SK-N-SH (cell line): ENCODE data around the gene MXD3. TPM values are rescaled to one million over a fixed set of nuclear protein-coding genes. Genes with fewer than 3 reads are reported as not detected.

Experiments
- CTCF ChIA-PET: fragments of 300-600, 350-600 bp; formaldehyde crosslinking; extraction: SDS; loops from one replicate; lab custom pipeline; 2021; lab: Yijun Ruan, JAX
- POLR2A ChIA-PET: fragments of 350-600 bp; sonication (Branson Sonifier 250); formaldehyde crosslinking; extraction: SDS; loops from one replicate; lab custom pipeline; 2020; ENCODE audit warnings: antibody characterized with exemption, inconsistent platforms; lab: Yijun Ruan, JAX
- DNase-seq: peaks from one replicate; pipeline ENCODE4 v3.0.0; 2012
- H2AFZ ChIP-seq: fragments of 200-600 bp; sonication (generic); 2 replicates; pipeline ENCODE4 v1.8.1; 2016; ENCODE audit warnings: antibody characterized with exemption, mild to moderate bottlenecking, low read depth
- H3F3A ChIP-seq: fragments of 200-600 bp; sonication (generic); replicated peaks from 2 replicates; pipeline ENCODE3; 2016; ENCODE audit warnings: antibody characterized with exemption, mild to moderate bottlenecking; ENCODE audit not compliant: insufficient read depth
- H3K27ac ChIP-seq, 2 experiments: fragments of 200-500 bp in 1 of 2; fragments of 200-600 bp in 1 of 2; sonication (Bioruptor generic) in 1 of 2; sonication (generic), shearing (Covaris generic) in 1 of 2; 2 replicates each; pipeline versions ENCODE4 v1.5.1 to v1.6.1; 2014 to 2016; ENCODE audit warnings: low read depth in 2 of 2, inconsistent platforms in 1 of 2, low read length in 1 of 2, mild to moderate bottlenecking in 1 of 2, mixed read lengths in 1 of 2
- H3K27me3 ChIP-seq: fragments of 200-600 bp; sonication (generic), shearing (Covaris generic); 2 replicates; pipeline ENCODE4 v1.6.1; 2016; ENCODE audit warnings: mixed run types; ENCODE audit not compliant: insufficient read depth
- H3K36me3 ChIP-seq, 2 experiments: fragments of 200-500 bp in 1 of 2; fragments of 200-600 bp in 1 of 2; sonication (Bioruptor generic) in 1 of 2; sonication (generic) in 1 of 2; replicated peaks in 1 of 2; 2 replicates each; pipeline versions ENCODE3 to v1.5.1; 2014 to 2016; ENCODE audit warnings: low read length in 1 of 2, mild to moderate bottlenecking in 1 of 2; ENCODE audit not compliant: insufficient read depth in 2 of 2, control insufficient read depth in 1 of 2
- H3K4me1 ChIP-seq, 2 experiments: fragments of 200-500 bp in 1 of 2; fragments of 200-600 bp in 1 of 2; sonication (Bioruptor generic) in 1 of 2; sonication (generic), shearing (Covaris generic) in 1 of 2; 2 replicates each; pipeline versions ENCODE4 v1.5.1 to v1.6.1; 2014 to 2016; ENCODE audit warnings: low read depth in 1 of 2, low read length in 1 of 2, mixed run types in 1 of 2; ENCODE audit not compliant: insufficient read depth in 2 of 2, control insufficient read depth in 1 of 2
- H3K4me2 ChIP-seq: fragments of 200-600 bp; sonication (generic), shearing (Covaris generic); 2 replicates; pipeline ENCODE4 v1.6.1; 2017; ENCODE audit warnings: mixed run types
- H3K4me3 ChIP-seq, 2 experiments: fragments of 200-500 bp in 1 of 2; fragments of 200-600 bp in 1 of 2; sonication (Bioruptor generic) in 1 of 2; sonication (generic), shearing (Covaris generic) in 1 of 2; 2 replicates each; pipeline versions ENCODE4 v1.5.1 to v1.8.1; 2014 to 2016; ENCODE audit warnings: low read depth in 2 of 2, inconsistent platforms in 1 of 2, low read length in 1 of 2, mild to moderate bottlenecking in 1 of 2, mixed read lengths in 1 of 2, moderate library complexity in 1 of 2
- H3K79me2 ChIP-seq: fragments of 200-600 bp; sonication (generic); 2 replicates; pipeline ENCODE4 v1.8.1; 2017; ENCODE audit warnings: mild to moderate bottlenecking; ENCODE audit not compliant: insufficient read depth
- H3K9ac ChIP-seq: fragments of 200-600 bp; sonication (generic); 2 replicates; pipeline ENCODE4 v1.6.1; 2017; ENCODE audit warnings: mixed run types
- H3K9me2 ChIP-seq: fragments of 200-600 bp; sonication (generic); 2 replicates; pipeline ENCODE4 v1.6.1; 2017; ENCODE audit warnings: mixed run types
- H3K9me3 ChIP-seq: fragments of 200-600 bp; sonication (generic); 2 replicates; pipeline ENCODE4 v1.6.1; 2017; ENCODE audit warnings: mixed run types, mild to moderate bottlenecking, moderate library complexity
- H4K20me1 ChIP-seq: fragments of 200-600 bp; sonication (generic); 2 replicates; pipeline ENCODE4 v1.6.1; 2017; ENCODE audit warnings: mild to moderate bottlenecking, mixed run types; ENCODE audit not compliant: insufficient read depth
- GATA2 ChIP-seq: sonication (generic); formaldehyde crosslinking; IDR thresholded peaks from 2 replicates; pipeline ENCODE4 v1.5.0; 2020; ENCODE audit warnings: mild to moderate bottlenecking, missing genetic modification reagents
- NRF1 ChIP-seq: IDR thresholded peaks from 2 replicates; pipeline ENCODE4 v1.6.1; 2012; ENCODE audit warnings: low read depth, mild to moderate bottlenecking, low read length
- POLR2AphosphoS5 ChIP-seq: IDR thresholded peaks from 2 replicates; pipeline ENCODE4 v1.6.1; 2012; ENCODE audit warnings: low read depth, low read length
- RAD21 ChIP-seq: IDR thresholded peaks from 2 replicates; pipeline ENCODE4 v1.6.1; 2012; ENCODE audit warnings: mild to moderate bottlenecking, low read length
- TAF1 ChIP-seq: IDR thresholded peaks from 2 replicates; pipeline ENCODE4 v1.6.1; 2012; ENCODE audit warnings: low read depth, mild to moderate bottlenecking, low read length, moderate library complexity, borderline replicate concordance
- WGBS: methylation state at CpG from one replicate; pipeline ENCODE4 v1.1.6; 2017; ENCODE audit warnings: low lambda C conversion rate; 5-methylcytosine and 5-hydroxymethylcytosine counted together
- polyA plus RNA-seq, 3 experiments: library from polyadenylated mRNA; depleted of rRNA; stranded (reverse); fragments of >200 nt; gene quantifications; 2 replicates each; pipeline ENCODE4 v1.2.3, GENCODE V29; 2012
- TF ChIP-seq, protein P1 (sequence below): IDR thresholded peaks from 2 replicates; pipeline ENCODE4 v1.4.0; 2012; ENCODE audit warnings: low read depth, borderline replicate concordance
- TF ChIP-seq, protein P2 (sequence below): IDR thresholded peaks from 2 replicates; pipeline ENCODE4 v1.4.0; 2012; ENCODE audit warnings: low read depth, borderline replicate concordance

MXD3 gene
- polyA plus RNA-seq, 1 of the 3 experiments (the other 2 are of a cell fraction), result 22.6 TPM

DNA sequence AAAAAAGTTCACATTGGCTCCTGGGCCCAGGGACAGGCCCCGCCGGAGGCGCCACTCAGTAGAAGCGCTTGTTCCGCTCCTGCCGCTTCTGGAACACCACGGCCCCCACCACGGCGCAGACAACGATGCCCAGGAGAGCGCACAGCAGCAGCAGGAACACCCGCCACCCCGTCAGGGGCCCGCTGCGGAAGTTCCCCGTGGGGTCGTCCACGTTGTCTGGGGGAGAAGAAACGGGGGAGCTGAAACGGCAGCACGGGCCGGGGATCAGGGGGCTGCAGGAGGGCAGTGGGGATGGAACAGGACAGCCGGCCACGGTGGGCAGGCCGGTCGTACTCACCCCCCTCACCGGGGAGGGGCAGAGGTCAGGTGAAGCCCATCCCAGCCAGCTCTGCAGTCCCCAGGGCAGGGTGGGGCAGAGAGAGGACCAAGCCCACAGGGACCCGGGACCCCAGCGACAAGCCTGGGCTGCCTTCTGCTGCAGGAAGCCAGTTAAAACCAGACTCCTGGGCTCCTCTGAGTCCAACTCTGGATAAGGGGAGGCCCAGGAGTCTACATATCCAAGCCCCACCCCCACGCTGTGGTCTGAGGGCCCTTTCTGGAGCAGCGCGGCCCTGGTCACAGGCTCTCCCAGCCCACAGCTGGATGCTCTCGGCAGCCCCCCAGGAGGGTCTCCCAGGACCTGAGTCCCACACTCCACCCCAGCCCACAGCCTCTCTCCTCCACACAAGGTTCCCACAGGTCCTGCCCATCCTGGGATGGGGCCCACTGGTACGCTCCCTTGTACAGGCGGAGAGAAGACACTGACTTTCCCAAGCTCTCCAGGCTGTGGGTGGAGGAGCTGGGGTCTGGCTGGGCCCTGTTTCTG is 20.6 kb upstream of the MXD3 start:
- Histone ChIP-seq H3K27me3 (no peaks in the 10 kb centered on the region), H3K9me3 (no peaks in the 10 kb centered on the region), H3K4me3 (no peak overlapping the region), H3K4me1 (no peaks in the 10 kb centered on the region), H4K20me1 (no peaks in the 10 kb centered on the region), H3K9me2 (no peaks in the 10 kb centered on the region), H3K36me3 (peaks cover 3 to 79% of the 10 kb centered on the region in 2 experiments), H3K79me2 (no peaks in the 10 kb centered on the region; the same call in none of the 2 replicates), H3F3A (no peaks in the 10 kb centered on the region), H2AFZ (no peak overlapping the region), H3K4me2 (no peak overlapping the region), H3K9ac (no peak overlapping the region), H3K27ac (no peak overlapping the region)
- POLR2A ChIA-PET, result no interaction called here
- no peak for TF ChIP-seq GATA2 (CRISPR knock-in tag)
- no peak for TF ChIP-seq TAF1
- TF ChIP-seq, protein P1, sequence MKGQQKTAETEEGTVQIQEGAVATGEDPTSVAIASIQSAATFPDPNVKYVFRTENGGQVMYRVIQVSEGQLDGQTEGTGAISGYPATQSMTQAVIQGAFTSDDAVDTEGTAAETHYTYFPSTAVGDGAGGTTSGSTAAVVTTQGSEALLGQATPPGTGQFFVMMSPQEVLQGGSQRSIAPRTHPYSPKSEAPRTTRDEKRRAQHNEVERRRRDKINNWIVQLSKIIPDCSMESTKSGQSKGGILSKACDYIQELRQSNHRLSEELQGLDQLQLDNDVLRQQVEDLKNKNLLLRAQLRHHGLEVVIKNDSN, result no peak
- TF ChIP-seq NRF1, result no peak
- CTCF ChIA-PET, result interaction anchor here (1.0 to 5.8 kb wide), 3 partner anchors 11 to 14 kb away, joined by 4 to 31 read pairs (median 23); no protein-coding TSS in a partner anchor
- no peak for DNase-seq
- WGBS, result 97% methylated on average over 24 of the region's 35 CpGs

DNA sequence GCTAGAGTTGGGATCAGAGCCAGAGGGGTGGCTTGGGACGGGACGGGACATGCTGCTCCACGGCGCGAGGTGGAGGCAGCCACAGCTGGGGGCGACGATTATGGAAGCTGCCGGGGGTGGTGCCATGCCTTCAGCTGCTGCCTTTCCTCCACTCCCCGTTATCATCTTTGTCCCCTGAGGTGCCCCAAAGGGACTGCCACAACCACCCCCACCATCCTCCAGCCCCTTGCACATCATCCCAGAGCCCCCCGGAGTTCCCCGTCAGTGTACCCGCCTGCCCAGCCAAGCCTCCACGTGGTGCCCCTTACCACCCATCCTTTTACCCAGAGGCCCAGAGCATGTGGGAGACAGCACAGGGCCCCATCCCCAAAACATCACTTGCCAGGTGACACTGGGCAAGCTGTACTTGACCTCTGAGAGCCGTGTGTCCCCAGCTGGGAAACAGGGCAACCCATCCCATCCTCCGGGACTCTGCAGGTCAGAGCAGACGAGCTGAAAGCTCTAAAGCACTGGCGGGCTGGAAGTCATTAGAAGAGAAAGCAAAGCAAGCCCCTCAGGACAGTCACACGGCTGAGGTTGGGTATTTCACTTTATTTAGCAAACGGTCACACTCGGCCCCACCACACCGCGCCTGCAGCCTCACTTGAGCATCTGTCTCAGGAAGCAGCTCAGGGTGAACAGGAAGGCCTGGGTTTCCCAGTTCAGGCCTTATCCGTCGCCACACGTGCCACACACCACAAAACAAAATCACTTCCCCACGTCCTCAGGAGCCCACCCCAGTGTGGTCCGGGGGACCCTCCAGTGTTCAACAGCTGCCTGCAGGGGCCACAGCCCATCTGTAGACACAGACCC is 19.5 kb upstream of the MXD3 start:
- Histone ChIP-seq H3K4me1 (0 out of 4 replicates have a peak, but pooled peaks cover 0 to 2% of the 10 kb centered on the region in 2 experiments), H3F3A (no peaks in the 10 kb centered on the region), H3K9me3 (no peaks in the 10 kb centered on the region), H4K20me1 (no peaks in the 10 kb centered on the region), H3K36me3 (peaks cover 3 to 68% of the 10 kb centered on the region in 2 experiments), H3K4me3 (no peak overlapping the region), H3K4me2 (no peak overlapping the region), H3K27me3 (no peaks in the 10 kb centered on the region), H3K9ac (no peak overlapping the region), H3K79me2 (no peaks in the 10 kb centered on the region; the same call in 1 of the 2 replicates), H2AFZ (no peak overlapping the region), H3K9me2 (no peaks in the 10 kb centered on the region), H3K27ac (no peak overlapping the region)
- CTCF ChIA-PET, result interaction anchor here (5.8 kb wide), 1 partner anchor 13 kb away, joined by 31 read pairs; no protein-coding TSS in a partner anchor
- 96% methylated on average over 26 of the region's 27 CpGs for WGBS
- POLR2A ChIA-PET, result no interaction called here
- TF ChIP-seq RAD21 (no peak), POLR2AphosphoS5 (no peak)
- TF ChIP-seq, protein P2, sequence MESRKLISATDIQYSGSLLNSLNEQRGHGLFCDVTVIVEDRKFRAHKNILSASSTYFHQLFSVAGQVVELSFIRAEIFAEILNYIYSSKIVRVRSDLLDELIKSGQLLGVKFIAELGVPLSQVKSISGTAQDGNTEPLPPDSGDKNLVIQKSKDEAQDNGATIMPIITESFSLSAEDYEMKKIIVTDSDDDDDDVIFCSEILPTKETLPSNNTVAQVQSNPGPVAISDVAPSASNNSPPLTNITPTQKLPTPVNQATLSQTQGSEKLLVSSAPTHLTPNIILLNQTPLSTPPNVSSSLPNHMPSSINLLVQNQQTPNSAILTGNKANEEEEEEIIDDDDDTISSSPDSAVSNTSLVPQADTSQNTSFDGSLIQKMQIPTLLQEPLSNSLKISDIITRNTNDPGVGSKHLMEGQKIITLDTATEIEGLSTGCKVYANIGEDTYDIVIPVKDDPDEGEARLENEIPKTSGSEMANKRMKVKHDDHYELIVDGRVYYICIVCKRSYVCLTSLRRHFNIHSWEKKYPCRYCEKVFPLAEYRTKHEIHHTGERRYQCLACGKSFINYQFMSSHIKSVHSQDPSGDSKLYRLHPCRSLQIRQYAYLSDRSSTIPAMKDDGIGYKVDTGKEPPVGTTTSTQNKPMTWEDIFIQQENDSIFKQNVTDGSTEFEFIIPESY, result no peak
- DNase-seq, result no peak
